Measurements from ENCODE around the gene ABCF3.

DNA sequence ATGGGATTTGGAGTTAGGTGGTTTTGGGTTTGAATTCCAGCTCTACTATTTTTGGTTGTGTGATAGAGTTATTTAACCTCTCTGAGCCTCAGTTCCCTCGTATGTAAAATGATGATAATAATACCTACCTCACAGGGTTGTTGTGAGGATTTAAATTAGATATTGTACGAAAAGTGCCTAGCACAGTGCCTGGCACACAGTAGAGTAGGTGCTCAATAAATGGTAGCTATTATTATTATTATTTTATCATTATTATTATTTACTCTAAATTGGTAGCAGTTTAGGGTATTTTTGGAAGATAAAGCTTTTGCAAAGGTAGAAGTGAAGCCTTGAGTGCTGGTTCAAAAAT lies 12.7 kb upstream of the ABCF3 start:
- no peak for TF ChIP-seq CTCF (IDR thresholded peaks at IDR 0.05)
- TF ChIP-seq POLR2A (IDR thresholded peaks at IDR 0.05), result no peak
